HepG2 (cell line): ENCODE data around the gene RASL10B. TPM values are rescaled to one million over a fixed set of nuclear protein-coding genes. Genes with fewer than 3 reads are reported as not detected.

ENCODE experiments used
- ATAC-seq: fragments of 200-7000 bp; cut with Tn5 transposase; 3 replicates; pipeline ENCODE4 v1.9.1; 2020; ENCODE audit warnings: mild to moderate bottlenecking, moderate library complexity
- BruUV-seq: library from RNA; stranded (reverse); fragments of 400-500 nt; replicated peaks from 2 replicates; lab custom pipeline; 2021; lab: Mats Ljungman, UMichigan
- CTCF ChIA-PET: fragments of 300-600 bp; formaldehyde crosslinking; extraction: SDS; loops from one replicate; lab custom pipeline; 2021; ENCODE audit warnings: low total read pairs, inconsistent platforms, low intra/inter-chr PET ratio; lab: Yijun Ruan, JAX
- POLR2A ChIA-PET: fragments of 350-600 bp; sonication (Branson Sonifier 250); formaldehyde crosslinking; loops from one replicate; lab custom pipeline; 2020; ENCODE audit warnings: antibody characterized with exemption, inconsistent platforms; lab: Yijun Ruan, JAX
- DNase-seq: peaks from one replicate; pipeline ENCODE4 v3.0.0-alpha.2; 2015; ENCODE audit warnings: low spot score
- FAIRE-seq: peaks from 3 replicates; lab custom pipeline; 2011; peaks lifted over from hg19 to GRCh38; lab: Jason Lieb, UNC
- H2AFZ ChIP-seq: one replicate; pipeline ENCODE4 v1.6.1; 2011; ENCODE audit warnings: low read length, inconsistent platforms
- H3K27ac ChIP-seq: fragments of 300-600 bp; 3 replicates; pipeline ENCODE4 v1.8.0; 2011; ENCODE audit warnings: mixed run types, mild to moderate bottlenecking, mixed read lengths, low read length, inconsistent platforms; ENCODE audit not compliant: insufficient read depth; ENCODE audit errors: extremely low read length
- H3K27me3 ChIP-seq, 2 experiments: fragments of 200-600 bp in 1 of 2; 2 replicates in 1 of 2; 3 replicates in 1 of 2; pipeline versions ENCODE4 v1.6.0 to v1.8.0; 2011; ENCODE audit warnings: low read length in 2 of 2, mild to moderate bottlenecking in 2 of 2, moderate library complexity in 2 of 2, inconsistent platforms in 1 of 2; ENCODE audit not compliant: insufficient read depth in 2 of 2, control insufficient read depth in 1 of 2
- H3K36me3 ChIP-seq, 2 experiments: fragments of 200-600 bp in 1 of 2; replicated peaks in 1 of 2; 2 replicates in 1 of 2; 3 replicates in 1 of 2; pipeline versions ENCODE4 v1.5.1 to v1.8.0; 2011; ENCODE audit warnings: low read length in 2 of 2, inconsistent platforms in 1 of 2; ENCODE audit not compliant: insufficient read depth in 2 of 2, control insufficient read depth in 1 of 2
- H3K4me1 ChIP-seq: 2 replicates; pipeline ENCODE4 v1.5.1; 2012; ENCODE audit warnings: low read length, inconsistent platforms; ENCODE audit not compliant: insufficient read depth
- H3K4me2 ChIP-seq: 2 replicates; pipeline ENCODE4 v1.6.0; 2011; ENCODE audit warnings: low read depth, low read length, inconsistent platforms
- H3K4me3 ChIP-seq, 3 experiments: fragments of 200-600 bp in 1 of 3; sonication (generic), shearing (Covaris generic) in 1 of 3; replicated peaks in 1 of 3; 2 replicates each; pipeline ENCODE4 v1.5.1; 2011 to 2016; ENCODE audit warnings: low read length in 3 of 3, inconsistent platforms in 2 of 3, low read depth in 2 of 3, mild to moderate bottlenecking in 2 of 3, control low read depth in 1 of 3, mixed read lengths in 1 of 3; ENCODE audit not compliant: insufficient read depth in 1 of 3
- H3K79me2 ChIP-seq: one replicate; pipeline ENCODE4 v1.6.1; 2011; ENCODE audit warnings: low read length, inconsistent platforms; ENCODE audit not compliant: insufficient read depth
- H3K9ac ChIP-seq: 2 replicates; pipeline ENCODE4 v1.6.0; 2011; ENCODE audit warnings: mild to moderate bottlenecking, low read depth, low read length, inconsistent platforms; ENCODE audit not compliant: insufficient read depth
- H3K9me3 ChIP-seq: 2 replicates; pipeline ENCODE4 v1.5.1; 2012; ENCODE audit warnings: mild to moderate bottlenecking, low read length
- H4K20me1 ChIP-seq: 2 replicates; pipeline ENCODE4 v1.6.0; 2011; ENCODE audit warnings: inconsistent platforms, mild to moderate bottlenecking, low read length, moderate library complexity; ENCODE audit not compliant: insufficient read depth
- BCL6 ChIP-seq: IDR thresholded peaks from 2 replicates; pipeline ENCODE4 v1.6.1; 2016; ENCODE audit warnings: missing genetic modification reagents, missing compliant biosample characterization
- CHD4 ChIP-seq: fragments of 200-600 bp; sonication (generic); IDR thresholded peaks from 2 replicates; pipeline ENCODE4 v1.7.0; 2017; ENCODE audit warnings: mild to moderate bottlenecking, low read length, borderline replicate concordance
- GPN1 ChIP-seq: sonication (generic); formaldehyde crosslinking; IDR thresholded peaks from 2 replicates; pipeline ENCODE4 v1.5.1; 2020; ENCODE audit warnings: missing genetic modification reagents, borderline replicate concordance
- IRX3 ChIP-seq: sonication (generic); formaldehyde crosslinking; IDR thresholded peaks from 2 replicates; pipeline ENCODE4 v1.8.1; 2023; ENCODE audit warnings: mild to moderate bottlenecking, low read depth, missing genetic modification reagents, borderline replicate concordance
- JUNB ChIP-seq: sonication (generic); formaldehyde crosslinking; IDR thresholded peaks from 2 replicates; pipeline ENCODE4 v1.8.0; 2022; ENCODE audit warnings: missing genetic modification reagents, mild to moderate bottlenecking, borderline replicate concordance
- MLLT10 ChIP-seq: sonication (generic); formaldehyde crosslinking; IDR thresholded peaks from 2 replicates; pipeline ENCODE4 v1.4.0; 2020; ENCODE audit warnings: missing genetic modification reagents
- MTA1 ChIP-seq: sonication (generic); formaldehyde crosslinking; IDR thresholded peaks from 2 replicates; pipeline ENCODE4 v1.4.0; 2020; ENCODE audit warnings: missing genetic modification reagents, mild to moderate bottlenecking, borderline replicate concordance
- NFATC3 ChIP-seq: sonication (generic); formaldehyde crosslinking; IDR thresholded peaks from 2 replicates; pipeline ENCODE4 v1.5.1; 2020; ENCODE audit warnings: mild to moderate bottlenecking, missing genetic modification reagents
- NFYB ChIP-seq: sonication (generic); formaldehyde crosslinking; IDR thresholded peaks from 2 replicates; pipeline ENCODE4 v1.4.0; 2020; ENCODE audit warnings: missing genetic modification reagents
- TERF1 ChIP-seq: sonication (generic); formaldehyde crosslinking; IDR thresholded peaks from 2 replicates; pipeline ENCODE4 v1.8.0; 2022; ENCODE audit warnings: mild to moderate bottlenecking, missing genetic modification reagents, moderate library complexity
- YEATS4 ChIP-seq: sonication (generic); formaldehyde crosslinking; IDR thresholded peaks from 2 replicates; pipeline ENCODE4 v1.4.0; 2020; ENCODE audit warnings: missing genetic modification reagents, borderline replicate concordance
- ZNF329 ChIP-seq: sonication (generic); formaldehyde crosslinking; IDR thresholded peaks from 2 replicates; pipeline ENCODE4 v1.9.0; 2021; ENCODE audit warnings: low read depth, mild to moderate bottlenecking, missing genetic modification reagents
- ZNF703 ChIP-seq: sonication (generic); formaldehyde crosslinking; IDR thresholded peaks from 2 replicates; pipeline ENCODE4 v1.5.1; 2020; ENCODE audit warnings: missing genetic modification reagents, mild to moderate bottlenecking, moderate library complexity, borderline replicate concordance
- in situ Hi-C: cut with HindIII; loops from 2 replicates; pipeline ENCODE4 v1.10.0; 2017; ENCODE audit warnings: low pct_unique_long_range_greater_than_20kb; ENCODE audit not compliant: extremely low pct_ligation_motif_present
- intact Hi-C: fragments of 100-400 bp; cut with micrococcal nuclease; formaldehyde crosslinking; loops from one replicate; pipeline ENCODE4 v1.10.0; 2022; ENCODE audit not compliant: unreplicated experiment
- polyA plus RNA-seq, 8 experiments: library from polyadenylated mRNA; depleted of rRNA in 3 of 8; stranded (reverse) in 7 of 8; unstranded in 1 of 8; fragments of >200 nt; fragmentation: Illumina TruSeq in 4 of 8; extraction: Trizol in 4 of 8; gene quantifications; 2 replicates each; pipeline versions ENCODE4 v1.2.1 to v1.2.3, GENCODE V29; 2011 to 2016; ENCODE audit warnings: low read depth in 4 of 8, missing spikeins in 1 of 8, mixed read lengths in 1 of 8; ENCODE audit not compliant: insufficient read depth in 1 of 8
- total RNA-seq, 5 experiments: library from RNA; depleted of rRNA; stranded (reverse); fragments of >200 nt; fragmentation: Illumina TruSeq; extraction: Trizol; gene quantifications; 2 replicates each; pipeline ENCODE4 v1.2.3, GENCODE V29; 2016; ENCODE audit warnings: low read depth in 1 of 5
- TF ChIP-seq, protein P1 (sequence below): sonication (generic); formaldehyde crosslinking; conservative IDR thresholded peaks from 2 replicates; pipeline ENCODE4 v1.8.0; 2022; ENCODE audit warnings: mild to moderate bottlenecking, moderate library complexity, missing genetic modification reagents
- TF ChIP-seq, protein P2 (sequence below): sonication (generic); formaldehyde crosslinking; IDR thresholded peaks from 2 replicates; pipeline ENCODE4 v1.5.1; 2020; ENCODE audit warnings: missing genetic modification reagents, mild to moderate bottlenecking, borderline replicate concordance
- TF ChIP-seq, protein P3 (sequence below): sonication (generic); formaldehyde crosslinking; IDR thresholded peaks from 2 replicates; pipeline ENCODE4 v1.4.0; 2020; ENCODE audit warnings: mild to moderate bottlenecking, missing genetic modification reagents
- TF ChIP-seq, protein P4 (sequence below): sonication (generic); formaldehyde crosslinking; IDR thresholded peaks from 2 replicates; pipeline ENCODE4 v1.8.0; 2023; ENCODE audit warnings: mild to moderate bottlenecking, missing genetic modification reagents

RASL10B gene
- total and polyA plus RNA-seq, 2 of the 13 experiments (the other 11 are each of a cell fraction or from before 2014, with no cell fraction given) = 8.8 to 11.0 TPM

DNA sequence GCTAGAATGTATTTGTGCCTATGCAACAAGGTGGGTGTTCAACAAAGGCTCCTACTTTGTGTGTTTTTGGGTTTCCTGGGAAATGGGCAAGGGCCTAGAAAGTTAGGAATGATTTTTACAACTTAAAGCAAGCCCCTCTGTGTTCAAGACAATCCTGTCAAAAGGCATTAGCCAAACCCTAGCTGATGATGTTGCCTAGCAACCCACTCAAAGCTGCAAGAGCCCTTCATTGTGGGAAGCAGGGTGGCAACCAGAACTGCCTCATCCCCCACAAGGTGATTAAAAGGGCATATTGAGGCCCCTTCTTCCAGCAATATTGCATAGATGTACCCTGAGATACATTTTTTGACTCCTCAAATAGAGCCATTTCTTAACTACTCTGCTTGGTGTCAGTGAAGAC is 16.0 kb upstream of the RASL10B start:
- H3K9ac ChIP-seq = no peak overlapping the region
- no peaks in the 10 kb centered on the region for H3K9me3 ChIP-seq
- H4K20me1 ChIP-seq = no peaks in the 10 kb centered on the region
- intact Hi-C loops (no loop called here), in situ Hi-C loops (loop anchor here (25.0 kb wide), 1 partner anchor 97 kb away; the partner anchor contains the start of gene TAF15)
- H2AFZ ChIP-seq = no peak overlapping the region
- POLR2A ChIA-PET = no interaction called here
- peaks cover 16% of the 10 kb centered on the region for H3K4me1 ChIP-seq
- H3K4me2 ChIP-seq = no peak overlapping the region
- no peak for DNase-seq
- H3K79me2 ChIP-seq = no peaks in the 10 kb centered on the region
- no peak for ATAC-seq
- TF ChIP-seq, protein P1, sequence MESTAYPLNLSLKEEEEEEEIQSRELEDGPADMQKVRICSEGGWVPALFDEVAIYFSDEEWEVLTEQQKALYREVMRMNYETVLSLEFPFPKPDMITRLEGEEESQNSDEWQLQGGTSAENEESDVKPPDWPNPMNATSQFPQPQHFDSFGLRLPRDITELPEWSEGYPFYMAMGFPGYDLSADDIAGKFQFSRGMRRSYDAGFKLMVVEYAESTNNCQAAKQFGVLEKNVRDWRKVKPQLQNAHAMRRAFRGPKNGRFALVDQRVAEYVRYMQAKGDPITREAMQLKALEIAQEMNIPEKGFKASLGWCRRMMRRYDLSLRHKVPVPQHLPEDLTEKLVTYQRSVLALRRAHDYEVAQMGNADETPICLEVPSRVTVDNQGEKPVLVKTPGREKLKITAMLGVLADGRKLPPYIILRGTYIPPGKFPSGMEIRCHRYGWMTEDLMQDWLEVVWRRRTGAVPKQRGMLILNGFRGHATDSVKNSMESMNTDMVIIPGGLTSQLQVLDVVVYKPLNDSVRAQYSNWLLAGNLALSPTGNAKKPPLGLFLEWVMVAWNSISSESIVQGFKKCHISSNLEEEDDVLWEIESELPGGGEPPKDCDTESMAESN (CRISPR knock-in tag) = no peak
- TF ChIP-seq NFATC3 (CRISPR knock-in tag) (no peak), ZNF703 (CRISPR knock-in tag) (no peak), ZNF329 (CRISPR knock-in tag) (no peak), BCL6 (CRISPR knock-in tag) (no peak), CHD4 (no peak), NFYB (CRISPR knock-in tag) (no peak), GPN1 (CRISPR knock-in tag) (no peak), MTA1 (no peak), IRX3 (CRISPR knock-in tag) (no peak), TERF1 (CRISPR knock-in tag) (no peak), YEATS4 (CRISPR knock-in tag) (no peak), JUNB (CRISPR knock-in tag) (no peak), MLLT10 (CRISPR knock-in tag) (no peak)
- TF ChIP-seq, protein P2, sequence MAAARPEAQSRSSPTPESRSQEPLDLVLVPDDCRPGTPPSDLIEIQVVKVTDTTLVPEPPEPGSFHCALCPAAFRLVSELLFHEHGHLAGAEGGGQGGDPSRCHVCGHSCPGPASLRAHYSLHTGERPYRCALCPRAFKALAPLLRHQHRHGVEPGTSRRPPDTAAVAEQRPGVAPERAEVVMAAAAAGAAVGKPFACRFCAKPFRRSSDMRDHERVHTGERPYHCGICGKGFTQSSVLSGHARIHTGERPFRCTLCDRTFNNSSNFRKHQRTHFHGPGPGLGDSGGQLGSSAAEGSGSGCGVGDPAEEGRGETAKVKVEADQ (CRISPR knock-in tag) = no peak
- TF ChIP-seq, protein P3, sequence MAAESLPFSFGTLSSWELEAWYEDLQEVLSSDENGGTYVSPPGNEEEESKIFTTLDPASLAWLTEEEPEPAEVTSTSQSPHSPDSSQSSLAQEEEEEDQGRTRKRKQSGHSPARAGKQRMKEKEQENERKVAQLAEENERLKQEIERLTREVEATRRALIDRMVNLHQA = no peak
- TF ChIP-seq, protein P4, sequence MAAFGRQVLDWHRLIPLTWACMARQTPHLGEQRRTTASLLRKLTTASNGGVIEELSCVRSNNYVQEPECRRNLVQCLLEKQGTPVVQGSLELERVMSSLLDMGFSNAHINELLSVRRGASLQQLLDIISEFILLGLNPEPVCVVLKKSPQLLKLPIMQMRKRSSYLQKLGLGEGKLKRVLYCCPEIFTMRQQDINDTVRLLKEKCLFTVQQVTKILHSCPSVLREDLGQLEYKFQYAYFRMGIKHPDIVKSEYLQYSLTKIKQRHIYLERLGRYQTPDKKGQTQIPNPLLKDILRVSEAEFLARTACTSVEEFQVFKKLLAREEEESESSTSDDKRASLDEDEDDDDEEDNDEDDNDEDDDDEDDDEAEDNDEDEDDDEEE = no peak
- TF ChIP-seq, all 625 proteins: peak for 0
- Histone ChIP-seq H3K36me3 (peaks cover 8 to 35% of the 10 kb centered on the region in 2 experiments; a peak in 4 of 5 replicates), H3K27ac (no peak overlapping the region), H3K27me3 (no peaks in the 10 kb centered on the region), H3K4me3 (no peak overlapping the region)
- CTCF ChIA-PET = no interaction called here
- no peak for FAIRE-seq
- BruUV-seq = no TSS peak
